Measurements from ENCODE around the gene KRTAP5-3. TPM values are rescaled to one million over a fixed set of nuclear protein-coding genes. Genes with fewer than 3 reads are reported as not detected.

The KRTAP5-3 gene
- total RNA-seq, 4 donors from 2014 or later: not detected

- H3K27ac ChIP-seq: no peak overlapping the region
- peaks cover 0 to 3% (median 0%) of the 10 kb centered on the region in 4 donors for H3K4me1 ChIP-seq
- intact Hi-C loops (cut with DNase I; ENCODE audit: low total_unique reads) (loop anchor here (5.0 kb wide), 1 partner anchor 181 kb away; the partner anchor contains the start of gene SYT8), in situ Hi-C loops (cut with MboI; ENCODE audit: low pct_ligation_motif_present in 1 of 4, low pct_unique_long_range_greater_than_20kb in 1 of 4, low sequenced_read_pairs in 3 of 4) (loop anchor here in 1 of 4 donors (10.0 kb wide), 1 partner anchor 504 kb away; no protein-coding TSS in a partner anchor)
- 61 to 83% methylated on average over 2 to 5 of the region's 5 CpGs for WGBS, 2 donors (ENCODE audit: low coverage in 1 of 2)
- no peaks in the 10 kb centered on the region for H3K36me3 ChIP-seq
- H3K4me3 ChIP-seq: no peak overlapping the region
- TF ChIP-seq POLR2AphosphoS5 (IDR thresholded peaks at IDR 0.05) (no peak), EP300 (IDR thresholded peaks at IDR 0.05; ENCODE audit: low read depth) (no peak), POLR2A (IDR thresholded peaks at IDR 0.05) (no peak), CTCF (IDR thresholded peaks at IDR 0.05) (no peak)
- peaks cover 22% of the 10 kb centered on the region for H3K27me3 ChIP-seq
- H3K9me3 ChIP-seq: no peaks in the 10 kb centered on the region
- no peak for DNase-seq
Observed at GRCh38 chr11:1650918-1651262, 42.6 kb upstream of the KRTAP5-3 start.

- no peak for TF ChIP-seq EP300 (IDR thresholded peaks at IDR 0.05; ENCODE audit: low read depth)
- no peak for TF ChIP-seq POLR2A (IDR thresholded peaks at IDR 0.05)
- no peak for TF ChIP-seq CTCF (IDR thresholded peaks at IDR 0.05)
- no peak for TF ChIP-seq POLR2AphosphoS5 (IDR thresholded peaks at IDR 0.05)
- intact Hi-C loops (cut with DNase I; ENCODE audit: low total_unique reads): loop anchor here (5.0 kb wide), 1 partner anchor 182 kb away; the partner anchor contains the start of gene SYT8
Observed at GRCh38 chr11:1650034-1650917, 42.0 kb upstream of the KRTAP5-3 start.

GRCh38 chr11:1648653-1649420 is 40.6 kb upstream of the KRTAP5-3 start:
- Histone ChIP-seq H3K4me3 (no peak overlapping the region), H3K27me3 (peaks cover 15% of the 10 kb centered on the region), H3K4me1 (peaks cover 0 to 3% (median 0%) of the 10 kb centered on the region in 4 donors), H3K36me3 (no peaks in the 10 kb centered on the region), H3K9me3 (no peaks in the 10 kb centered on the region), H3K27ac (no peak overlapping the region)
- WGBS, 2 donors (ENCODE audit: low coverage in 1 of 2): 72 to 85% methylated on average over 8 to 27 of the region's 28 CpGs
- in situ Hi-C loops (cut with MboI; ENCODE audit: low pct_ligation_motif_present in 1 of 4, low pct_unique_long_range_greater_than_20kb in 1 of 4, low sequenced_read_pairs in 3 of 4) (no loop called here), intact Hi-C loops (cut with DNase I; ENCODE audit: low total_unique reads) (no loop called here)
- no peak for DNase-seq
- no peak for TF ChIP-seq EP300 (IDR thresholded peaks at IDR 0.05; ENCODE audit: low read depth)
- no peak for TF ChIP-seq POLR2AphosphoS5 (IDR thresholded peaks at IDR 0.05)
- no peak for TF ChIP-seq CTCF (IDR thresholded peaks at IDR 0.05)
- TF ChIP-seq POLR2A (IDR thresholded peaks at IDR 0.05): no peak

More at GRCh38 chr11:1650034-1650917, 42.0 kb upstream of the KRTAP5-3 start:
- H3K4me3 ChIP-seq: no peak overlapping the region
- no peak for DNase-seq
- peaks cover 20% of the 10 kb centered on the region for H3K27me3 ChIP-seq
- WGBS, 2 donors (ENCODE audit: low coverage in 1 of 2): 76 to 80% methylated on average over 3 to 15 of the region's 15 CpGs
- peaks cover 0 to 3% (median 0%) of the 10 kb centered on the region in 4 donors for H3K4me1 ChIP-seq
- no peak overlapping the region for H3K27ac ChIP-seq
- H3K36me3 ChIP-seq: no peaks in the 10 kb centered on the region
- in situ Hi-C loops (cut with MboI; ENCODE audit: low pct_ligation_motif_present in 1 of 4, low pct_unique_long_range_greater_than_20kb in 1 of 4, low sequenced_read_pairs in 3 of 4): loop anchor here in 1 of 4 donors (10.0 kb wide), 1 partner anchor 505 kb away; no protein-coding TSS in a partner anchor
- H3K9me3 ChIP-seq: no peaks in the 10 kb centered on the region
